Glutamatergic neuron (in vitro differentiated cells): ENCODE results near the gene FCER1G. TPM values are rescaled to one million over a fixed set of nuclear protein-coding genes. Genes with fewer than 3 reads are reported as not detected.
A peak's percentile ranks its signal among the peaks of the same experiment; 100 is the strongest.

ENCODE experiments used
- DNase-seq: peaks from one replicate; pipeline ENCODE4 v3.0.0; 2022
- H3K27ac Mint-ChIP-seq: one replicate; pipeline ENCODE4 v1.8.0; 2020; ENCODE audit warnings: mild to moderate bottlenecking, mixed read lengths, inconsistent platforms; ENCODE audit not compliant: unreplicated experiment
- H3K27me3 Mint-ChIP-seq: one replicate; pipeline ENCODE4 v1.8.0; 2020; ENCODE audit warnings: mild to moderate bottlenecking, moderate library complexity, mixed read lengths, inconsistent platforms; ENCODE audit not compliant: unreplicated experiment
- H3K36me3 Mint-ChIP-seq: one replicate; pipeline ENCODE4 v1.8.0; 2020; ENCODE audit warnings: mild to moderate bottlenecking, mixed read lengths, inconsistent platforms; ENCODE audit not compliant: unreplicated experiment
- H3K4me1 Mint-ChIP-seq: one replicate; pipeline ENCODE4 v1.8.0; 2020; ENCODE audit warnings: mild to moderate bottlenecking, low read depth, mixed read lengths, inconsistent platforms; ENCODE audit not compliant: unreplicated experiment
- H3K4me3 Mint-ChIP-seq: one replicate; pipeline ENCODE4 v1.8.0; 2020; ENCODE audit warnings: mild to moderate bottlenecking, mixed read lengths, inconsistent platforms; ENCODE audit not compliant: unreplicated experiment
- H3K9me3 Mint-ChIP-seq: one replicate; pipeline ENCODE4 v1.8.0; 2020; ENCODE audit warnings: mild to moderate bottlenecking, moderate library complexity, mixed read lengths, inconsistent platforms; ENCODE audit not compliant: unreplicated experiment
- CTCF ChIP-seq: fragments of 200-600 bp; sonication (generic); IDR thresholded peaks from one replicate; pipeline ENCODE4 v1.5.0; 2021; ENCODE audit not compliant: partially characterized antibody, unreplicated experiment
- total RNA-seq: library from RNA; stranded (reverse); fragmentation: NEBNext Ultra II Directional; extraction: Animal tissue kit (Norgen Biotek cat#: 25700); gene quantifications from one replicate; pipeline ENCODE4 v1.2.1, GENCODE V29; 2021; ENCODE audit not compliant: unreplicated experiment

FCER1G gene
- total RNA-seq, 1 donor from 2014 or later: 1.3 TPM

- H3K9me3 Mint-ChIP-seq: peaks cover 4% of the 10 kb centered on the region
- no peaks in the 10 kb centered on the region for H3K36me3 Mint-ChIP-seq
- no peak overlapping the region for H3K4me3 Mint-ChIP-seq
- H3K27me3 Mint-ChIP-seq: peaks cover 12% of the 10 kb centered on the region
- H3K27ac Mint-ChIP-seq: no peak overlapping the region
- H3K4me1 Mint-ChIP-seq: peaks cover 27% of the 10 kb centered on the region
- no peak for DNase-seq
- TF ChIP-seq CTCF: no peak
These were observed 19.0 kb upstream of the FCER1G start for GRCh38 chr1:161196111-161196510.

- Mint-ChIP-seq H3K4me1 (peaks cover 24% of the 10 kb centered on the region), H3K9me3 (peaks cover 4% of the 10 kb centered on the region), H3K27me3 (peaks cover 8% of the 10 kb centered on the region), H3K36me3 (no peaks in the 10 kb centered on the region), H3K27ac (no peak overlapping the region), H3K4me3 (peak overlapping the region; percentile 76)
- TF ChIP-seq CTCF: no peak
- DNase-seq: no peak
These were observed 18.3 kb upstream of the FCER1G start for GRCh38 chr1:161196521-161197451.

- H3K27me3 Mint-ChIP-seq: peaks cover 4% of the 10 kb centered on the region
- peak overlapping the region; percentile 82 for H3K4me3 Mint-ChIP-seq
- no peak for TF ChIP-seq CTCF
- H3K4me1 Mint-ChIP-seq: peaks cover 20% of the 10 kb centered on the region
- no peaks in the 10 kb centered on the region for H3K36me3 Mint-ChIP-seq
- DNase-seq: no peak
- peaks cover 6% of the 10 kb centered on the region for H3K9me3 Mint-ChIP-seq
- no peak overlapping the region for H3K27ac Mint-ChIP-seq
These were observed 17.4 kb upstream of the FCER1G start for GRCh38 chr1:161197560-161198193.

GRCh38 chr1:161198194-161198896 is 16.8 kb upstream of the FCER1G start:
- no peak for TF ChIP-seq CTCF
- H3K36me3 Mint-ChIP-seq: no peaks in the 10 kb centered on the region
- peak; percentile 74 for DNase-seq
- H3K4me1 Mint-ChIP-seq: peaks cover 19% of the 10 kb centered on the region
- peak overlapping the region; percentile 86 for H3K27ac Mint-ChIP-seq
- peak overlapping the region; percentile 82 for H3K4me3 Mint-ChIP-seq
- peaks cover 4% of the 10 kb centered on the region for H3K27me3 Mint-ChIP-seq
- H3K9me3 Mint-ChIP-seq: peaks cover 6% of the 10 kb centered on the region
